Activated CD4-positive, CD25-positive, alpha-beta regulatory T cell treated with anti-CD3 and anti-CD28 coated beads, Interleukin-2, amount 50 U/mL, for 16 hours (primary cell): Measurements from ENCODE around the gene TNS4.

Experiments
- DNase-seq: peaks from one replicate; pipeline ENCODE4 v3.0.0-alpha.2; 2020; ENCODE audit warnings: low read depth, low spot score

The TNS4 gene

GRCh38 chr17:40472733-40473452, 28.5 kb downstream of the TNS4 start:
- DNase-seq: no peak

GRCh38 chr17:40471846-40472732, 29.3 kb downstream of the TNS4 start:
- no peak for DNase-seq

DNA sequence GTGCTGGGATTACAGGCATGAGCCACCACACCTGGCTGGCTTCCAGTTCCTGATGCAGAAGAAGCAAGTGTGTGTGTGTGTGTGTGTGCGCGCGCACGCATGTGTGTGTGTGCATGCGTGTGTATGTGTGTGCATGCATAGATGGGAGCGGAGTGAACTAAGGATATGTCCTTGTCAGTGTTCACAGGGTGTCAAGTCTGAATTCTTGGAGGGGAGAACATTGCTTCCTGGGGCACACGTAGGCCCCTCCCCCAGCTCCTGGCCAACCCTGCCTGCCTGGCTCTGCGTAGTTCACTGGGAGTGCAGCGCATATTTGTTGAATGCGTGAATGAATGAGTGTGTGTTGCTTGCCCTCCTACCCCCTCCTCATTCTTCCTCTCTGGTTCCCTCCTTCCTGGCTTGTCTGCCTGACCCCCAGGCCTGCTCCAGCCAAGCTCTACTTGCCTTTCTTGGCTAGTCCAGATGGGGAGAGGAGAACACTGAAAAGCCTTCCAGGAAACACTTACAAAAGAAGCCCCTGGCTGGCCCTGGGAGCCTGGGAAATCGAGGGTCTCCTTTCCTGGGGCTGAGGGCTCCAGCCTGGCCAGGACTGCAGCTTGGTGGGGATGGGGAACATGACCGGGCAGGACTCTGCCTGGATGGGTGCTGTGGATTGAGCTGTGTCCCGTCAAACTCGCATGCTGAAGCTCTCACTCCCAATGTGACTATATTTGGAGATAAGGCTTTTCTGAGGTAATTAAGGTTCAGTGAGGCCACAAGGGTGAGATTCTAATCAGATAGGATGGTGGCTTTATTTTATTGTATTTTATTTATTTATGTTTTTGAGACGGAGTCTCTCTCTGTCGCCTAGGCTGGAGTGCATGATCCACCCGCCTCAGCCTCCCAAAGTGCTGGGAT, 30.2 kb downstream of the TNS4 start:
- DNase-seq: no peak

- DNase-seq: no peak
Measured at GRCh38 chr17:40469805-40470675, 31.4 kb downstream of the TNS4 start.

GRCh38 chr17:40468560-40468959, 32.9 kb downstream of the TNS4 start:
- no peak for DNase-seq

GRCh38 chr17:40467281-40467867, 34.0 kb downstream of the TNS4 start:
- DNase-seq: no peak

DNA sequence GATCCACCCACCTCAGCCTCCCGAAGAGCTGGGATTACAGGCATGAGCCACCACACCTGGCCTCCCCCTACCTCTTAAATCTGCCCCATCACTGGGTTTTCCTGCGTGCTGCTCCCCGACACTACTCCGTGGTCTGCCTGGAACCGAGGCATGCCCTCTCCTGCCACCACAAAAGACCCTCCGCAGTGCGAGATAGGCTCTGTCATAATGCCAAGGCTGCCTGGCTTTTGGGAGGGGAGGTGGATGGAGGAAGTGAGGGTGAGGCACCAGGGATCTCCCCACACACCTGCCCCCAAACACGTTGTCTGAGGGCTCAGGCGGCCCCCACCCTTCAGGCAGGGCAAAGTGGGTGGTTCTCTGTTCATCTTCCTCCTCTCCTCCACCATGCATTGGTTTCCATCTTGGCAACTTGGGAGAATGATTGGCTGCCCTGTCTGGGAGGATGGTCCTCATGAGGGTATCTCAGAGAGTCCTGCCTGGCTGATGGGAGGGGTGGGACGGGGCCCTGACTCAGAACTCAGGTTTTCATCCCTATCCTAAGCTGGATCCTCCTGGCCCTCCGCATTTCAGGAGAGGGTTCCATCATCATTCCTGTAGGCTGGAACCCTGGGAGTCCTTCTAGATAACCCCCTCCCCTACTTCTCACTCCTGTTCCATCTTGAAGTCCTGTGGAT, 35.0 kb downstream of the TNS4 start:
- DNase-seq: no peak

GRCh38 chr17:40464392-40464855, 37.0 kb downstream of the TNS4 start:
- no peak for DNase-seq

GRCh38 chr17:40463122-40463550, 38.3 kb downstream of the TNS4 start:
- no peak for DNase-seq

- DNase-seq: no peak
Measured at GRCh38 chr17:40462343-40463121, 38.9 kb downstream of the TNS4 start.

DNA sequence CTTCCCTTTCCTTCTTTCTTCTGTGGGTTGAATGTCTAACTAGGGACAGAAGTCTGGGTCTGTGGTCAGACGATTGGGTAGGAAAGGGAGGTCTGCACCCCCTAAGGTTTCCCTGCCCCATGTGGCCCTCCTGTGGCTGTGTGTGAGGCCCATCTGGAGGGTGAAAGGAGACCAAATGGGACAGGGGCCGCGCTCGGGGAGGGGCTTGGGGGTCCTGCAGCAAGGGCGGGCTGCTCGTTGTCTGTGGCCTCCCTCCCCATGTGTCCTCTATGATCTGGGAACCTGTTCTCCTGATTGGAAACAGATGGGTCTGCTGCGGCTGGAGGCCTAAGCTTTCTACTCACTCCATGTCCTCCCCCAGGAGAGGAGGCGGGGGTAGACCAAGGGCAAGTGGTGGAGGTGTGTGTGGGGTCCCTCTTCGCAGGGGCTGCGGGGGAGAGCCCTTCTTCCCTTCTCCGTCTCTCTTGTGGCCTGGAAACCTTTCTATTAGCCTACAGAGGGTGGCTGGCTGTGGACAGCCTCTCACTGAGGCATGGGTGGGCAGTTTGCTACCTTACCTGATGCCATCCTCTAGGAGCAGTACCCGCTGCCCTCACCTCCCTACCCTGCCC, 39.6 kb downstream of the TNS4 start:
- no peak for DNase-seq

DNA sequence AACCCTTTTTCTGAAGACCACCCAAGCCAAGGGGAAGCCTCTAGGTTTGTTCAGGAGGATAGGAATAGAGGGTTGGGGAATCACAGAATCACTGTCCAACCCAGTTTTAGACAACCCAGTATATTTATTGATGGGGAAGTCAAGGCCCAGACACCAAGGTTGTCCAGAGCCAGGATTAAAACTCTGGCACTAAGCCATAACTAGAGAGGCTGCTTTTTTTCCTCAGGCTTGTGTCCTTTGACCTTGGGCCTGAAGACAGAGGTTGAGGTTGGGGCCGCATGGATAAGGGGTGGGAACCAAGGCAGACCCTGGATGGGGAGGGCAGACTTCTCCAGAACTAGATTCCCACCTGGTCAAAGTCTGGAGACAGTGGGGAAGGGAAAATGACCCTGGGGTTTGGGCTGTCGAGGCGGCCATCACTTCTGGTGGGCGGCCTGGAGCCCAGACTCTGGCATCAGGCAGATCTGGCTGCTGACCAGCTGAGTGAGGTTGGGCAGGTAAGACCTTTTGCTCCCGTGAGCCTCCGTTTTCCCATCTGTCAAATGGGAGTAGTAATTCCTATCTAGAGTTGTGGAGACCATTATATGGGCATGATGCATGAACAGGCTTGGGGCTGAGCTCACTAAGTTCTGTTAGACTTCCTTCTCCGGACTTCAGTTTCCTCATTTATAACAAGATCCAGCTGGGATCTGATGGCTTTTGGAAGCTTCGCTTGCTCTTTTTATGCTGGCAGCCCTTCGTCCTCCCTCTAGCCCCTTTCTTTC, 40.3 kb downstream of the TNS4 start:
- DNase-seq: no peak

DNA sequence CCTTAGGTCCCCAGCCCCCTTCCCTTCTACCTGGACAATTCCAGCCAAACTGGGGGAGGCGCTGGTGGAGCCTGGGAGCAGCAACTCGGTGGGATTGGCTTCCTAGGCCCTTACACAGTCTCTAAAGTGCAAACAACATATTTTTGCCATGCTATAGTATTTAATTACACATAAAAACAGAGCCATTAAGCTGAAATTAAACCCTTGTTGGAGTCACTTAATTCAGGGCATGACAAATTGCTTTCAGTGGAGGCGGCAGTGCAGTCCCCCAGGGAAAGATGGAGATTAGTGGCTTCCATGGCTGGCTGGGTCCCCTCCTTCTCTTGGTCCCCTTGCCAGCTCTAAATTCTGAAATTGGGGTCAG, 40.8 kb downstream of the TNS4 start:
- no peak for DNase-seq

- DNase-seq: no peak
Measured at GRCh38 chr17:40459636-40460603, 41.5 kb downstream of the TNS4 start.

DNA sequence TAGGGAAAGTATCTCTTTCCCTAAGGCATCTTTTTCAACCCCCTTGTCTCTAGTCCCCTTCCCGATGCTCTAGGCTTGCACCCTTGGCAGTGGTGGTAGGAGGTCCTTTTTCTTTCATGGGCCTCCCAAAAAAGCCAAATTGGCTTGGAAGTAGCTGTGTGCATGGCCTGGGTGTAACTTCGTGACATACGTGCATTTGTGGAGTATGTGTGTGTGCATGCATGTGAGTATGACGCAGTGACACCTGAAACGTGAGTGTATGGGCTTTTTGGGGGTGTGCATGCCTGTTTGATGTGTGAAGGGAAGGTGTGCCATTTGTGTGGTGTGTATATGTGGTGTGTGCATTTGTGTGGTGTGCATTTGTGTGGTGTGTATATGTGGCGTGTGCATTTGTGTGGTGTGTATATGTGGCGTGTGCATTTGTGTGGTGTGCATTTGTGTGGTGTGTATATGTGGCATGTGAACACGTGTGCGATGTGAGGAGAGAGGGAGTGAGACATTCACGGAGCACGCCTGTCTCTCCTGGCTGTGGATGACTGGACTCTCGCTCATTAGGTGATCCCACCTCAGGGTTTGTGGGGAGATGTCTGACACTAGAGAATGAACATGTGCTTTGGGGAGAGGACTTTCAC, 42.5 kb downstream of the TNS4 start:
- DNase-seq: no peak
